GM18870 (cell line): ENCODE measurements around the gene IDI2.

Experiments used
- ATAC-seq: cut with Tn5 transposase; IDR thresholded peaks from one replicate; pipeline ENCODE4 v1.9.1; 2021; ENCODE audit warnings: moderate library complexity; ENCODE audit not compliant: unreplicated experiment

IDI2 gene

GRCh38 chr10:983971-984655, 41.5 kb downstream of the IDI2 start:
- no peak for ATAC-seq

DNA sequence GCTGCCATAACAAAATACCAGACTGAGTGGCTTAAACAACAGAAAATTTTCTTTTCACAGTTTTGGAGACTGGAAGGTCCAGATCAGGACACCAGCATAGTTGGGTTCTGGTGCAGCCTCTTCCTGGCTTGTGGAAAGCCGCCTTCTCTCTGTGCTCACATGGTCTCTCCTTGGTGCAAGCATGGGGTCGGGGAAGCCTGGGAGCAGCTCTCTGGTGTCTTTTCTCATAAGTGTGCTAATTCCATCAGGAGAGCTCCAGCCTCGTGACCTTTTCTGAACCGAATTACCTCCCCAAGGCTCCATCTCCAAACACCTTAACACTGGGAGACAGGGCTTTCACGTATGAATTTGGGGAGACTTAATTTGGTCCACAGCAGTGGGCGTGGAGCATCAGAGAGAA, 42.3 kb downstream of the IDI2 start:
- no peak for ATAC-seq

- ATAC-seq = no peak
Observed at GRCh38 chr10:980468-981093, 45.1 kb downstream of the IDI2 start.

GRCh38 chr10:978826-979421, 46.7 kb downstream of the IDI2 start:
- ATAC-seq = no peak

- no peak for ATAC-seq
Observed at GRCh38 chr10:976316-976715, 49.3 kb downstream of the IDI2 start.

- no peak for ATAC-seq
Observed at GRCh38 chr10:974785-975074, 50.9 kb downstream of the IDI2 start.

GRCh38 chr10:974038-974784, 51.4 kb downstream of the IDI2 start:
- ATAC-seq = no peak

- no peak for ATAC-seq
Observed at GRCh38 chr10:972763-973162, 52.9 kb downstream of the IDI2 start.

- no peak for ATAC-seq
Observed at GRCh38 chr10:971613-972012, 54.0 kb downstream of the IDI2 start.

DNA sequence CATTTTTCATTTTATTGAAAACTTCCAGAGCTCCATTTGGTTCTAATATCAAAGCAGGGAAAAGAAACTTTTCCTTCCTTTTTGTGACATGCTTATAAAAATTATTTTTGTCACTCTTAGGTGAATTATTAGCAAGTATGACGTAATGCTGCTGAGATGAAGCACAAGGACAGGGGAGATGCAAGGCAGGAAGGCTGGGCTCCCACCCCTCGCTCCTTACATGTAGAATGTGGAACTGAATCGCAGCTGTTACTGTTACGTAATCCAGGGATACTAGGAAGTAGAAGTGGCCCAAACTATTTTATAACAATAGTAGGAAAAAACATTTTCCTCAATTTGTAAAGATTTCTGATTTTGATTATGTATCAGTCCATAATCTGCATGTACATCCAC, 54.5 kb downstream of the IDI2 start:
- no peak for ATAC-seq

DNA sequence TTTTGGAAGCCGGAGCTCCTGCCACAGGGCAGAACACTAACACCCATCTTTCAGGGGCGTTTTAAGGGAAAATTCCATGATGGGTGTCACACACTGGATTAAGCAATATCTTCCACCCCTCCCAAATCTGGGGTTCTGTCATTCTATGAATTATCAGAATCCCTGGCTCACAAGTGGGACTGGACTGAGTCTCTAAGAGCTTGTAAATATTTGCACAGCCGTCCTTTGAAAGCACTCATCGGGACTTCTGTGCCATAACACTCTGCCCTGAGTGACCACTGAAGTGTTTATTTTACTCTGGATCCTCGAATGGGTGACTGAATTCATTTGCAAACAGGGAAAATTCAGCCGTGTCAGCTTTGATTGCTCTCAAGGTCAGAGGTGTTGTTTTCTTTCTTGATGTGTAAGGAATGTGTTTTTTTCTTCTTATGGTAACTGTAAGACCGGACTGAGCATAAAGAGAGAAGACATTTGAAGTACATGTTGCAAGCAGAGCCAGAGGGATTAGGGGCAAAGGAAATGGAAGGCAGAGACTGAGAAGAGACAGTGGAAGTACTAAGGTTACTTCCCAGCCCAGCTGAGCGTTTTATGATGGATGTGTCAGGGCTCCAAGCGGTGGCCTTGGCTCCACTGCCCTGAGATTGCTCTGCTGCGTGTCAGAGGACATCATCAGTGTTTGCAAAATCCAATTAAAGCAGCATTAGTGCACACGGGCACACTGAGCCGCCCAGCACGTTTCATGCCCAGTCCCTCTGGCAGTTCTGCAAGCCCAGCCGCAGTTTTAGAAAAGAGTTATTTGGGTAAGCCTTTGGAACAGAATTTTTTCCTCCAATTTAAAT, 55.1 kb downstream of the IDI2 start:
- no peak for ATAC-seq

DNA sequence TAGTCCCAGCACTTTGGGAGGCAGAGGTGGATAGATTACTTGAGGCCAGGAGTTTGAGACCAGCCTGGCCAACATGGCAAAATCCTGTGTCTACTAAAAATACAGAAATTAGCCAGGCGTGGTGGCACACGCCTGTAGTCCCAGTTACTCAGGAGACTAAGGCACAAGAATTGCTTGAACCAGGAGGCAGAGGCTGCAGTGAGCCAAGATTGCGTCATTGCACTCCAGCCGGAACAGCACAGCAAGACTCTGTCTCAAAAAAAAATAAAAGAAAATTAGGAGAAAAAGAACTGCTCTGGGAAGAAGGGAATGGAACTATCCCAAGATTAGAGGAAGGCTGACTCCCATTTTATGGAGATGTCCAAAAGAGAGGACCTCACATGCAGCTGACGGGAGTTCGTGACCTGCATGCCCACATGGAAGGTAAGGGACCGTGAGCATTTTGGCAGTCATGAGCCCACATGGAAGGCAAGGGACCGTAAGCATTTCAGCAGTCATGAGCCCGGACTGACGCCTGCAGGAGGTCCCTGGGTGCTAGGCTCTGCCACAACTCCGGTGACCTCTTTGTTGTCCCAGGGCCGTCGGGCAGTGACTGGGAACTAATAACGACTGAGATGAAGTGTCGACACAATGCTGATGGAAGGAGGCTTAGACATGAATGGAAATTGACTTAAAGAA, 56.0 kb downstream of the IDI2 start:
- ATAC-seq = no peak
